Measurements from ENCODE around the gene ROPN1L.

DNA sequence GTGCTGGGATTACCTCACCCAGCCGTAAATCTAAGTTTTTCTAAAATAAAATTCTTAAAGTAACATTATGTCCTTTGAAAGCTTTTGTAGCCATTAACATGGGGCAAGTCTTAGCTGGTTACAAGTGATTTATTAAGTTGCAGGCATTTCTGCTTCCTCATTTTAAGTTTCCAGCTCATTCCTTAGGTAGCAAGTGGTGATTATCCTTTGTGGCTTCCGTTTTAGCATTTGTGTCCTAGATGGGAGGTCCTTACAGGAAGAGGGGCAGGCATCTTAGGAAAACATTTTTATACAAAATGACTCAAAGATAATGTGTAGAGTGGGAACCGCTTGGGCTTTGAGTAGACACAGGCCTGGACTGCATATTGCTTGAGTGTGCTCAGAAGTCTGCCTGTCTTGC, 35.0 kb upstream of the ROPN1L start:
- TF ChIP-seq, protein P1, sequence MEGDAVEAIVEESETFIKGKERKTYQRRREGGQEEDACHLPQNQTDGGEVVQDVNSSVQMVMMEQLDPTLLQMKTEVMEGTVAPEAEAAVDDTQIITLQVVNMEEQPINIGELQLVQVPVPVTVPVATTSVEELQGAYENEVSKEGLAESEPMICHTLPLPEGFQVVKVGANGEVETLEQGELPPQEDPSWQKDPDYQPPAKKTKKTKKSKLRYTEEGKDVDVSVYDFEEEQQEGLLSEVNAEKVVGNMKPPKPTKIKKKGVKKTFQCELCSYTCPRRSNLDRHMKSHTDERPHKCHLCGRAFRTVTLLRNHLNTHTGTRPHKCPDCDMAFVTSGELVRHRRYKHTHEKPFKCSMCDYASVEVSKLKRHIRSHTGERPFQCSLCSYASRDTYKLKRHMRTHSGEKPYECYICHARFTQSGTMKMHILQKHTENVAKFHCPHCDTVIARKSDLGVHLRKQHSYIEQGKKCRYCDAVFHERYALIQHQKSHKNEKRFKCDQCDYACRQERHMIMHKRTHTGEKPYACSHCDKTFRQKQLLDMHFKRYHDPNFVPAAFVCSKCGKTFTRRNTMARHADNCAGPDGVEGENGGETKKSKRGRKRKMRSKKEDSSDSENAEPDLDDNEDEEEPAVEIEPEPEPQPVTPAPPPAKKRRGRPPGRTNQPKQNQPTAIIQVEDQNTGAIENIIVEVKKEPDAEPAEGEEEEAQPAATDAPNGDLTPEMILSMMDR (IDR thresholded peaks at IDR 0.05), result no peak
- TF ChIP-seq POLR2A (IDR thresholded peaks at IDR 0.05), result no peak
